Eye (tissue), 1 donor: ENCODE results near the gene RNPEPL1.

ENCODE experiments used
- DNase-seq: peaks from one replicate; pipeline ENCODE4 v3.0.0-alpha.2; 2015

Gene RNPEPL1

GRCh38 chr2:240628507-240628807 is 60.2 kb downstream of the RNPEPL1 start:
- no peak for DNase-seq

GRCh38 chr2:240628808-240629618 is 60.7 kb downstream of the RNPEPL1 start:
- DNase-seq: no peak

- no peak for DNase-seq
These were observed 61.3 kb downstream of the RNPEPL1 start for GRCh38 chr2:240629619-240629967.

GRCh38 chr2:240629968-240630770 is 61.9 kb downstream of the RNPEPL1 start:
- DNase-seq: no peak
